ENCODE measurements around the gene AFAP1. TPM values are rescaled to one million over a fixed set of nuclear protein-coding genes. Genes with fewer than 3 reads are reported as not detected.

AFAP1 gene
- total RNA-seq, 2 donors from 2014 or later: 9.6 to 35.3 TPM

GRCh38 chr4:7732263-7732662 lies 207.4 kb downstream of the AFAP1 start:
- Histone ChIP-seq H3K4me3 (no peak overlapping the region), H3K4me1 (no peaks in the 10 kb centered on the region), H3K36me3 (replicated peaks in 1 of 2; ENCODE audit: insufficient read depth in 1 of 2, low read depth in 2 of 2) (no peaks in the 10 kb centered on the region), H3K27me3 (no peaks in the 10 kb centered on the region), H3K9me3 (no peaks in the 10 kb centered on the region), H3K27ac (no peak overlapping the region)
- TF ChIP-seq CTCF (IDR thresholded peaks at IDR 0.05) (no peak), POLR2A (IDR thresholded peaks at IDR 0.05) (no peak)
- WGBS, 2 donors: 65 to 85% methylated on average over 9 of the region's 9 CpGs
- ATAC-seq: no peak
- no peak for DNase-seq
- intact Hi-C loops (cut with DNase I): no loop called here

GRCh38 chr4:7731437-7731836 lies 208.2 kb downstream of the AFAP1 start:
- 62 to 72% methylated on average over 4 of the region's 4 CpGs for WGBS, 2 donors
- no peak for TF ChIP-seq POLR2A (IDR thresholded peaks at IDR 0.05)
- Histone ChIP-seq H3K27ac (no peak overlapping the region), H3K9me3 (no peaks in the 10 kb centered on the region), H3K4me1 (no peaks in the 10 kb centered on the region), H3K27me3 (no peaks in the 10 kb centered on the region), H3K36me3 (replicated peaks in 1 of 2; ENCODE audit: insufficient read depth in 1 of 2, low read depth in 2 of 2) (no peaks in the 10 kb centered on the region), H3K4me3 (no peak overlapping the region)
- intact Hi-C loops (cut with DNase I): no loop called here
- ATAC-seq (no peak), DNase-seq (no peak)

- ATAC-seq (no peak), DNase-seq (no peak)
- intact Hi-C loops (cut with DNase I): no loop called here
- WGBS, 2 donors: 82% methylated on average over 1 of the region's 1 CpG; no CpG with 5 or more reads in 1 of the 2 donors
- TF ChIP-seq CTCF (IDR thresholded peaks at IDR 0.05) (no peak), POLR2A (IDR thresholded peaks at IDR 0.05) (no peak)
- H3K27ac ChIP-seq: no peak overlapping the region
- no peaks in the 10 kb centered on the region for H3K36me3 ChIP-seq (replicated peaks in 1 of 2; ENCODE audit: insufficient read depth in 1 of 2, low read depth in 2 of 2)
- no peaks in the 10 kb centered on the region for H3K9me3 ChIP-seq
- H3K27me3 ChIP-seq: no peaks in the 10 kb centered on the region
- H3K4me3 ChIP-seq: no peak overlapping the region
- H3K4me1 ChIP-seq: no peaks in the 10 kb centered on the region
These were observed 211.9 kb downstream of the AFAP1 start for GRCh38 chr4:7727749-7728148.

- TF ChIP-seq POLR2A (IDR thresholded peaks at IDR 0.05): no peak
- TF ChIP-seq CTCF (IDR thresholded peaks at IDR 0.05): no peak
- Histone ChIP-seq H3K27me3 (no peaks in the 10 kb centered on the region), H3K4me1 (no peaks in the 10 kb centered on the region), H3K4me3 (no peak overlapping the region), H3K36me3 (replicated peaks in 1 of 2; ENCODE audit: insufficient read depth in 1 of 2, low read depth in 2 of 2) (no peaks in the 10 kb centered on the region), H3K27ac (no peak overlapping the region), H3K9me3 (no peaks in the 10 kb centered on the region)
- DNase-seq (no peak), ATAC-seq (no peak)
- intact Hi-C loops (cut with DNase I): no loop called here
- WGBS, 2 donors: 77 to 80% methylated on average over 21 to 22 of the region's 22 CpGs
These were observed 212.8 kb downstream of the AFAP1 start for GRCh38 chr4:7726665-7727413.

GRCh38 chr4:7725951-7726350 lies 213.7 kb downstream of the AFAP1 start:
- Histone ChIP-seq H3K36me3 (replicated peaks in 1 of 2; ENCODE audit: insufficient read depth in 1 of 2, low read depth in 2 of 2) (no peaks in the 10 kb centered on the region), H3K27me3 (no peaks in the 10 kb centered on the region), H3K27ac (no peak overlapping the region), H3K4me1 (no peaks in the 10 kb centered on the region), H3K9me3 (no peaks in the 10 kb centered on the region), H3K4me3 (no peak overlapping the region)
- 48 to 88% methylated on average over 3 to 9 of the region's 9 CpGs for WGBS, 2 donors
- ATAC-seq (no peak), DNase-seq (no peak)
- TF ChIP-seq POLR2A (IDR thresholded peaks at IDR 0.05) (no peak), CTCF (IDR thresholded peaks at IDR 0.05) (no peak)
- intact Hi-C loops (cut with DNase I): no loop called here
